Epithelial cell of proximal tubule (primary cell): Measurements from ENCODE around the gene CCDC33. TPM values are rescaled to one million over a fixed set of nuclear protein-coding genes. Genes with fewer than 3 reads are reported as not detected.
A peak's percentile ranks its signal among the peaks of the same experiment; 100 is the strongest.

Experiments
- DNase-seq: peaks from one replicate; pipeline ENCODE4 v3.0.0-alpha.2; 2011; ENCODE audit warnings: low read depth
- H3K4me3 ChIP-seq: 2 replicates; pipeline ENCODE4 v1.5.1; 2011; ENCODE audit warnings: low read depth, mild to moderate bottlenecking, low read length
- total RNA-seq: library from RNA; depleted of rRNA; stranded (reverse); fragments of >200 nt; gene quantifications from 2 replicates; pipeline ENCODE4 v1.2.3, GENCODE V29; 2015
- TF ChIP-seq, protein P1 (sequence below): conservative IDR thresholded peaks from 2 replicates; pipeline ENCODE4 v1.5.1; 2012; ENCODE audit warnings: low read depth, mild to moderate bottlenecking, low read length

Gene CCDC33
- total RNA-seq, 1 donor from 2014 or later = 2.5 TPM

DNA sequence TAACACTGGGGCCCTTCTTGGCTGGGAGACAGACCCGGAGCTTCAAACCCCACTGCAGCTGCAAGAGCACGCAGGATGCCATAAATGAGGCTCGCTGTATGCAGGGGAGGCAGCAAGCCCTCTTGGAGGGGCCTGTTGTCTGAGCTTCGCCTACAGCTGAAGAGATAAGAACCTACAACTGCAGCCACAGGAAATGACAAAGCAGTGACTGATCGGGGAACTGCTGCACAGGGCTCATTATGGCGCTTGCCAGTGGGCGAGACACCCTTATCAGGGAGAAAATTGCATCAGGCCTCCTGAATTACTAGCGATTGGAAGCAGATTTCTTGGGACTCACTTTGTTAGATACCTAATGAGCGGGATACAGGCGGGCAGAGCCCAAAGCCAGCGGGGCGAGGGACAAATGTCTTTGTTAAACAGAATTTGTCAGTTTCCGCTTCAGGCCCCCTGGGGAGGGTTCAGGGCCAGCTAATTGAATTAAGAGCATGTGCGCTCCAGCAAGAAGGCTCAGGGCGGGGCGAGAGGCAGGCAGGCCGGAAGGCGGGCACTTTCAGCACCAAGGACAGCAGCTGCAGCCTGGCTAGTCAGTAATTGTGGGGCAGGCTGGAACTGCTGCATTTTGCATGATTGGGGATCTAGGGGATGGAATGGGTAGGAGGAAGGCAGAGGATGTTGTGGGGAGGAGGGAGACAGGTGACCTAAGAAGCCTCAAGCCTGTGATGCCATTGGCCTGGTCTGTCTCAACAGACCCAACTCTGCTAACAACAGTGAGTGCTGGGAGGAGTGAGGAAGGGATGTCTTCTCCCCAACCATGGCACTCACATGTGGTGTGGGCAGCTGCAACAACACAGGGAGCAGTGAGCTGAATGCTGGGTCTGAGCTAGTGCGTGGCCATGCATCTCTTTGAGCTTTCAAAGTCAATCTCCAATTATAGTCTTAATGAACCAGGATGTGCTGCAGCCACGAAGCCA is 55.3 kb downstream of the CCDC33 start:
- TF ChIP-seq, protein P1, sequence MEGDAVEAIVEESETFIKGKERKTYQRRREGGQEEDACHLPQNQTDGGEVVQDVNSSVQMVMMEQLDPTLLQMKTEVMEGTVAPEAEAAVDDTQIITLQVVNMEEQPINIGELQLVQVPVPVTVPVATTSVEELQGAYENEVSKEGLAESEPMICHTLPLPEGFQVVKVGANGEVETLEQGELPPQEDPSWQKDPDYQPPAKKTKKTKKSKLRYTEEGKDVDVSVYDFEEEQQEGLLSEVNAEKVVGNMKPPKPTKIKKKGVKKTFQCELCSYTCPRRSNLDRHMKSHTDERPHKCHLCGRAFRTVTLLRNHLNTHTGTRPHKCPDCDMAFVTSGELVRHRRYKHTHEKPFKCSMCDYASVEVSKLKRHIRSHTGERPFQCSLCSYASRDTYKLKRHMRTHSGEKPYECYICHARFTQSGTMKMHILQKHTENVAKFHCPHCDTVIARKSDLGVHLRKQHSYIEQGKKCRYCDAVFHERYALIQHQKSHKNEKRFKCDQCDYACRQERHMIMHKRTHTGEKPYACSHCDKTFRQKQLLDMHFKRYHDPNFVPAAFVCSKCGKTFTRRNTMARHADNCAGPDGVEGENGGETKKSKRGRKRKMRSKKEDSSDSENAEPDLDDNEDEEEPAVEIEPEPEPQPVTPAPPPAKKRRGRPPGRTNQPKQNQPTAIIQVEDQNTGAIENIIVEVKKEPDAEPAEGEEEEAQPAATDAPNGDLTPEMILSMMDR = no peak
- no peak overlapping the region for H3K4me3 ChIP-seq
- DNase-seq = no peak

DNA sequence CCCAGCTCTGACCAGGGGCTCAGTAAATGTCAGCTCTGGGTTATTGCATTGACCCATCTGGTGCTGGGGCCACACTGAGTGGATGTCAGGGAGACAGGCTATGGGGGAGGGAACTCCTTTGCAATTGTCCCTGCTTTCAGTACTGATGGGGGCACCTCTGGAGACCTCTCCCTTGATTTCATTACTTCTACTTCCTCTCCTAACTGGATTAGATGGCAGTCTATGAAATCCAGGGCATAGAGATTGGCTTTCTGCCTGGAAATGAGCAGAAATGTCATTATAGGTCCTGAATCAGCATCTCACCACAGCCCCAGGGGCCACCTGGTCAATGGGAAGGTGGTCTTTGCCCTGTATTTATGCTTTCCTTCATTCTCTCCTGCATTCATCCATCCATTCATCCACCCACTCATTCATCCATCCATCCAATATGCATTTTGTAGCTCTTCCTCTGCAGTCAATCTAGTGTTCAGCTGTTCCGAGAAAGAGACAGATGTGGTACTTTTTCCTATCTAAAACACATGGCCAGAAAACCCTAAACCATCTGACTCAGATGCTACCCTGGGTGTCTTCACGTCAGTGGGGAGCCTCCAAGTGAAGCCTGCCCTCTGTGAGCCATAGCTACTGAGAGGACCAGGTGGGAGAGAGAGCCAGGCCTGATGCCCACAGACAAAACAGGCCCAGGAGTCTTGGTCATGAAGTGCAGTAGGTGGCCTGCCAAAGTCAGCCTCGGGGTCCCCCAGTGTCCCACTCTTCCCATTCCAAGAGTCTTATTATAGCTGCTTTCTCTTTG is 57.1 kb downstream of the CCDC33 start:
- TF ChIP-seq, protein P1 = no peak
- no peak for DNase-seq

DNA sequence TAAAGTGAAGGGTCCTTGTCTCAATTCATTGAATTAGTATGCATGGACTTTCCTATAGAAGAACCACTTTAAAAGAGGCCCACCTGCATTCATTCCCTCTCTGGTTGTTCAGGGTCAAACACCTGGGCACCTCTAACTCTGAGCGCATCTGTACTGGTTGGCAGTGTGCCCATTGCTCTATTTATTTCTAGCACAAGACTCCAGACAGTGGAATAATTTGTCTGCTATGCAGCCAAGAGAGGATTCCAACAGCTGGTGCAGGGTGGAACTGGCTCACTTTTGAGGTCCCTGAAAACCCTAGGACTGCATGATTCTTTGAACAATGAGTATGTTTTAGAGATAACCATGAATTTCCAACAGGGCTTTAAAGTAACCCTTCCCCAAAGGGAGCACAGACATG is 57.9 kb downstream of the CCDC33 start:
- DNase-seq = no peak
- no peak overlapping the region for H3K4me3 ChIP-seq
- TF ChIP-seq, protein P1 = no peak

More for the DNA sequence above, 57.1 kb downstream of the CCDC33 start:
- H3K4me3 ChIP-seq = no peak overlapping the region

DNA sequence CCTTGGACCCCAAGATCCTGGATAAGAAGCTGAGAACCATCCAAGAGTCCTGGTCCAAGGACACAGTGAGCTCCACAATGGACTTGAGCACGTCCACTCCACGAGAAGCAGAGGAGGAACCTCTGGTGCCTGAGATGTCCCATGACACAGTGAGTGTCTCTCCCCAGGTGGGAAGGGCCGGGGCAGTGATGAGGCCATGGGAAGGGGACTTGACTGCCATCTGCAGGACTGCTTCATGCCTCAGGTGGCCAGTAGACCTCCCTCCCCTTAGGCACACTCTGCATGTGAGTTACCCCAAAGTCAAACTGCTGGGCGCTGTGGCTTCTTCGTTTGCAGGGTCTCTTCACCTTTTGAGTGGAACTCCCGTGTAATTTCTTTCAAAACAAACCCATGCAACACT is 59.7 kb downstream of the CCDC33 start:
- DNase-seq = no peak
- TF ChIP-seq, protein P1 = peak; percentile 15
- H3K4me3 ChIP-seq = no peak overlapping the region

DNA sequence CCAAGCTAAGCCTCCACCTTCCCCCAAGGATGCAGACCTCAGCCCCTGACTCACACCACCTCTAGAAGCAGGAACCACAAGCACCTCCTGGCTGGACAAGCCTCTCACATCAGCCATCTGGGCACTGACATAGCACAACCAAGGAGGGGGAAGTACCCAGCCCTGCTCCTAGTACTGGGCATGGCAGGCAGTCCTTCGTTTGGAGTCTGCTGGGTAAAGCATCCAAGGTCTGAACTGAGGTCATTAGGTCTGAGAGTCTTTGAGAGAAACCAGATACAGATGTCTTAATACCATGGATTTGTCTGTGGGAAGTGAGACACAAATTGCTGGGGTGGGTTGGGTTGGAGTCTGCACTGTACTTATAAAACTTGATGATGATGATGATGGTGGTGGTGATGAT is 61.8 kb downstream of the CCDC33 start:
- H3K4me3 ChIP-seq = no peak overlapping the region
- TF ChIP-seq, protein P1 = no peak
- DNase-seq = no peak

DNA sequence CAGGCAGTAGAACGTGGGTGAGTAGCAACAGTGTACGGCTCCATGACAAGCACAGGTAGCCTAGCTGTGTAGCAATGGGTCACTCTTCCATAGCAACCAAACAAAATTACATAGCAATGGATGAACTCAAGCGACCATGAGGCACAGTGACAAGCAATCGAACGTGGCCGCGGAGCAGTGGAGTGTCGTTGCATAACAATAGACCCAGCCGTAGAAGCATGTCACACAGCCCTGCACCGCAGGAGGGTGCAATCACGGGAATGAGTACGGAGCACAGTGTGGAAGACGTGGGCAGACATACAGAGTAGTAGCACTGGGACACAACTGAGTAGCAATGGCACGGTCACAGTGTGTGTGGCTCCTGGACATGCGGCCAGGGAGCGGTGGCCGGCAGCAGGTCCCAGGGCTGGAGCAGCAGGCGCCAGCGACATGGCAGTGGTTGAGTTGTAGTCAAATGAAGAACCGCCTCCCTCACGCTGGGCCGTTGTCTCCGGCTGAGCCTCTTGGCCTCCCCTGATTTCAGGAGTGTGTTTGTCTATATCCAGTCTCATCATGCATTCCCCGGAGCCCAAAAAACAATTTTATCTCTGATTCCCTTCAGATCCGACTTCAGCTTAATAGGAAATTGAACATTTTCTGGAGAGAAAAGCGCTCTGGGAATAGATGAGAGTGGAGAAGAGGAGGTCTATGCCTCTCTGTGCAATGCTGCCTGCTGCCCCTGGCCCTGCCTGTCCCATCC is 64.1 kb downstream of the CCDC33 start:
- no peak overlapping the region for H3K4me3 ChIP-seq
- no peak for DNase-seq
- TF ChIP-seq, protein P1 = no peak
